NCI-H2081 (cell line): ENCODE measurements around the gene GTPBP4.

Experiments
- DNase-seq, 2 experiments: peaks; one replicate each; lab custom pipeline; 2025; lab: John Stamatoyannopoulos, UW

The GTPBP4 gene

GRCh38 chr10:987870-988666 lies at the start of gene GTPBP4:
GTPBP4 (plus strand) TSS chr10:988434; CDS start chr10:988480, 46 bp downstream.
- DNase-seq: peak; percentile 88 to 95

GRCh38 chr10:938941-939678 lies 49.1 kb upstream of the GTPBP4 start:
- no peak for DNase-seq

DNA sequence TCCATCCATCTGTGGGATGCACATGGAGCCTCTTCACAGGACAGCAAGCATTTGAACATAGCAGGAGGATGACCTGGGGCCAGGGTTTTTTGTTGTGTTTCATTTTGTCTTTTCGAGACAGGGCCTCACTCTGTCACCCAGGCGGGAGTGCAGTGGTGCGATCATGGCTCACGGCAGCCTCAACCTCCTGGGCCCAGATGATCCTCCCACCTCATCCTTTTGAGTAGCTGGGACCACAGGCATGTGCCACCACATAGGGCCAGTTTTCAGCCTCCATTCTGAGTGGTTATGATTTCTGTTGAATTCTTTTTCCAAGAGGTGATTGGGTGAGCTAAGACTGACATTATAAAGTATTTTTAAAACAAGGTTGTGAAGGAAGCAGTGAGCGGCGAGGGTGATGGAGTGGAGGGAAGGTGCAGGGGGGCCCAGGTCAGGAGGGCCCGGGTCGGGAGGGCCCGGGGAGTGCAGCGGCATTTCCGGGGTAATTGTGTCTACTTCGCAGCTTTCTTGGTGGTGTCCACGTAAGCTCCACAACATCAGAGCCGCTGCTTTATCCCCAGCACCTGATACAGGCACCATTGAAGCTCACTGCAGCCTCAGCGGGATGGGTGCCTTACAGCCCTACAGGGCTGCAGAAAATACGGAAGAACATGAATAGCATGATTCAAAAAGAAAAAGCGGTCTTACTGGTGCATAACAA lies 44.8 kb upstream of the GTPBP4 start:
- no peak for DNase-seq

DNA sequence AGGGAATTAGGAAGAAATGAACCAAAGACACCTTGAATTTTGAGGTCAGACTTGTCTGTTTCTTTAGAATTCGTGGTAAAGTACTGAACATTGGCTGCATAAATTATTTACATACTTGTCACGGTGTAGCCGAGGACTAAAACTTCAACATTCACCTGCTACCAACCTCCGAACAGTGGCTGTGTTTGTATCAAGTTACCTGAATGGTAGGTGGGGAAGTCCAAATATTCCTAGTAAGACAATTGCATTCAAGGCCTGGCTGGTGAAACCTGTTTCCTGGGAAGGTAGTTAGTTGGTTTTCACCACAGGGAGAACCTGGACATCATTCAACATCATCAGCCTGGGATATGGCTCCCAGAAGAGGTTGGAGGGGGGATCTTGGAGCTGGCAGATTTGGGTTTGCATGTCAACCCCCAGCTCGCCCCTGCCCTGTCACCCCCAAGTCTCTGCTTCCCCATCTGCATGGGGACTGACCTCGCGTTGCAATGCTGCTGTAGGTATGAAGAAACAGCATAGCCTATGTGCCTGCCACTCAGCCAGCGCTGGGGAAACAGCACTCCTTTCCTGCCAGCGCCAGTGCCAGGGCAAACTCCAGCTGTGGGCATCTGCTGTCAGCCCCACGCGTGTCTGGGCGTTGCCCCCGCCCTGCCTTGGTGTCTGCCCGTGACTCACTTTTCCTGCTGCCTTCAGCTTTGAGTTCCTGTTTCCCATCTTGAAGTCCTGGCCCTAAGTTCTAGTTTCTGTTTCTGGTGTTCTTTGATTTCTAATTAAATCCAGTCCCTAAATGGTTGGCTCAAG lies 44.0 kb upstream of the GTPBP4 start:
- no peak for DNase-seq

DNA sequence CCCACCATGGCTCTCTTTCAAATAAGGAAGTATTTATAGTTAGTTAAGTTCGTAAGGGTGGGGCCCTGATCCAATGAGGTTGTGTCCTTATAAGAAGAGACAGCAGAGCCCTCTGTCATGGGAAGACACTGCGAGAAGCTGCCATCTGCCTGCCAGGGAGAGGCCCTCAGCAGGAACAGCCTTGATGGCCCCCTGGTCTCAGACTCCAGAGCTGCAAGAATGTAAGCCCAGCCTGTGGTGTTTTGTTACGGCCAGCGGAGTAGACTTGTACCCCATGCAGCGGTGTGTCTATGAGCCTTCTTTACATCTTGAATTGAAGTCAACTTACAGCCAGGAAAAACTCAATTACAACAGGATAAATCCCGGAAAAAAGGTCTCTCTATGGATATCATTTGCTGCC lies 42.5 kb upstream of the GTPBP4 start:
- DNase-seq: no peak

- DNase-seq: no peak
Observed at GRCh38 chr10:947051-947450, 41.2 kb upstream of the GTPBP4 start.

GRCh38 chr10:947881-948280 lies 40.4 kb upstream of the GTPBP4 start:
- DNase-seq: no peak

- no peak for DNase-seq
Observed at GRCh38 chr10:948347-948746, 39.9 kb upstream of the GTPBP4 start.

- no peak for DNase-seq
Observed at GRCh38 chr10:949446-949845, 38.8 kb upstream of the GTPBP4 start.

DNA sequence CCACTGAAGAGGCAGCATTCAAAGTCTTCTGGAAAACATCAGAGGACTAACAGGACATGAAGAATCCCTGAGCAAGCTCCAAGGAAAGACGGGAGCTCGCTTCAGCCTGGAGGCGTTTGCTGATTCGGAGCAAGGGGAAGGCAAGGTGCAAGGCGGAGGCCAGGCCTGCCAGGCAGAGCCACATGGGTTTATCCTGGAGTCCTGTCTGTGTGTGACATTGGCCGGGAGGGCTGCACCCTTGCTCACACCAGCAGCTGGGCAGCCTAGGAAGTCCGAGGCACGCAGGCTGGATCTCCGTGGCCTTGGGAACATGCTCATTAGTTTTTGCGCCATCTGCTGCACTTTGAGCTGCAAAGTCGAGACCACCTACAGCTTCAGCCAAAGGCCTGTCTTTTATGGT lies 34.4 kb upstream of the GTPBP4 start:
- no peak for DNase-seq

DNA sequence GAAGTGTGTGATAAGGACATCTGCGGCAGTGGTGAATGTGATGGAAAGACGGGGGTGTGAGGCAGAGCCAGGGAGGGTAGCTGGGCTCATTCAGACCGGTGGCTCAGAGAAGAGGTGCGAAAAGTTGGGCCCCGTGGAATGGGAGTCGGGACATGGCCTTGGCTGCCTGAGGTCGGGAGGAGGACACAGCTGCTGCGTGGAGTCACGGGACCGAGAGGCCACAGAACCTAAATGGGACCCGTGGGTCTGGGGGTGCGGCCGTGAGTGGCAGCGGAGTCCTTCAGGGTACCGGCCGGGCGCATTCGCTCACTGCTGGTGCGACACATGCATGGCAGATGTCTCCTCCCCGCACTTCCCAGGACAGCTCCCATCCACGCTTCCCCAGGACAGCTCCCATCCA lies 33.8 kb upstream of the GTPBP4 start:
- DNase-seq: no peak

GRCh38 chr10:955127-955819 lies 33.0 kb upstream of the GTPBP4 start:
- no peak for DNase-seq

DNA sequence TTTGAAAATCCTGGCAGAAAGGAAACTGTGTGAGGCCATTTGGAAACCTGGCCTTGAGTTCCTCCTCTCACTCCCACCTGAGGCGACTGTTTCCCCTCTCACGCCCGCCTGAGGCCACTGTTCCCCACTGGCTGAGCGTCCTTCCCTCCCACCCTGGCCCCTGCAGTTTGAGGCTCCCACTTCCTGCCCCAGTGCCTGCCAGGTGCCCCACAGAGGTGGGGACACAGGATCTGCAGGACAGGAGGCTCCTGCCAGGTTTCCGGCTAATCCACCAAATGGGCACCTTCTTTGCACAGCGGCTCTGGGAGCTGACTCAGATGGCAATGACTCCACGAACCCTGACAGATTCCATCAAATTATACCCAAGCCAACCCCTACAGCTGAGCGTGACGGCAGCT lies 32.4 kb upstream of the GTPBP4 start:
- DNase-seq: no peak

DNA sequence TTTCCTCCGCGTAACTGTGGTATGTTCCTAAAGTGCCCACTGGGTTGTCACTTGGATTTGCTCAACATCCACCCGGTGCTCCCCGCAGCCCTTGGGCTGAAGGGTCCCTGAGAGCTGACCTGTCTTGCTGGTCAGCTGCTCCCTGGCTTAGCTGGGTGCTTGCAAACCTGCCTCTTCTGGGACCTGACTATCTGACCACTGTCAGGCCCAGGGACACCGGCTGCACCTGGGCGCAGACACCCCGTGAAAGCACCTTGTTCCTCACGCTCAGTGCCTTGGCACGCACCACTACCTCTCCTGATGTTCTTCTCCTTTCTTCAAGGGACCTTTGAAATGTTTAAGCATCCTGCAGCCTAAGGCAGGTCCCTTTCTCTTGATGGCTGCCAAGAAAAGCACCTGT lies 30.1 kb upstream of the GTPBP4 start:
- no peak for DNase-seq

GRCh38 chr10:958856-959255 lies 29.4 kb upstream of the GTPBP4 start:
- no peak for DNase-seq

GRCh38 chr10:962342-962741 lies 25.9 kb upstream of the GTPBP4 start:
- no peak for DNase-seq

DNA sequence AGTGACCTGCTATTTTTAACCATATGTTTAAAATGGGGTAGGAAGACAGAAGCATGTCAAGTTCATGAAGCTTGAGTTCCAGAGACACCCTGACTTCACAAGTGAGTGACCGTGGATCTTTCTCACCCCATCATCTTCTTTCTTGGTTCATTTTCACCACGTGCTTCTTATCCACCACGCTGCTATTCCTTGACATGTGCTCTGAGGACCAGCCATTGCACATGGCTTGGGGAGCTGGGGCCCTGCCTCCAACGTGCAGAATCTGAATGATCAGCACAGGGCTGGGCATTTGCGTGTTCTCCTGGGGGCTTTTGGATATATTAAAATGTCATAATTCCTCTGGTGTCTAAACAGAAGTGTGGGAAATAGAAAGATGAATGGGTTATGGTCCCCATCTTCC lies 25.0 kb upstream of the GTPBP4 start:
- DNase-seq: no peak

GRCh38 chr10:963655-964054 lies 24.6 kb upstream of the GTPBP4 start:
- DNase-seq: no peak

- no peak for DNase-seq
Observed at GRCh38 chr10:964321-964987, 23.8 kb upstream of the GTPBP4 start.

- no peak for DNase-seq
Observed at GRCh38 chr10:964988-965417, 23.2 kb upstream of the GTPBP4 start.
